IPS-18a (cell line): Measurements from ENCODE around the gene CLEC2L.

Experiments
- H3K27ac ChIP-seq: one replicate; pipeline ENCODE4 v1.5.1; 2013; ENCODE audit warnings: low read length
- H3K27me3 ChIP-seq: one replicate; pipeline ENCODE4 v1.6.1; 2013; ENCODE audit warnings: mild to moderate bottlenecking, low read length; ENCODE audit not compliant: control insufficient read depth, insufficient read depth
- H3K36me3 ChIP-seq: one replicate; pipeline ENCODE4 v1.6.1; 2013; ENCODE audit warnings: low read depth, low read length; ENCODE audit not compliant: control insufficient read depth
- H3K4me1 ChIP-seq: one replicate; pipeline ENCODE4 v1.6.1; 2013; ENCODE audit warnings: low read depth, low read length; ENCODE audit not compliant: control insufficient read depth
- H3K4me3 ChIP-seq: one replicate; pipeline ENCODE4 v1.5.1; 2013; ENCODE audit warnings: low read length
- H3K9ac ChIP-seq: one replicate; pipeline ENCODE4 v1.6.1; 2013; ENCODE audit warnings: mild to moderate bottlenecking, low read length, moderate library complexity
- H3K9me3 ChIP-seq: one replicate; pipeline ENCODE4 v1.6.1; 2013; ENCODE audit warnings: low read depth, low read length; ENCODE audit not compliant: control insufficient read depth

CLEC2L gene

DNA sequence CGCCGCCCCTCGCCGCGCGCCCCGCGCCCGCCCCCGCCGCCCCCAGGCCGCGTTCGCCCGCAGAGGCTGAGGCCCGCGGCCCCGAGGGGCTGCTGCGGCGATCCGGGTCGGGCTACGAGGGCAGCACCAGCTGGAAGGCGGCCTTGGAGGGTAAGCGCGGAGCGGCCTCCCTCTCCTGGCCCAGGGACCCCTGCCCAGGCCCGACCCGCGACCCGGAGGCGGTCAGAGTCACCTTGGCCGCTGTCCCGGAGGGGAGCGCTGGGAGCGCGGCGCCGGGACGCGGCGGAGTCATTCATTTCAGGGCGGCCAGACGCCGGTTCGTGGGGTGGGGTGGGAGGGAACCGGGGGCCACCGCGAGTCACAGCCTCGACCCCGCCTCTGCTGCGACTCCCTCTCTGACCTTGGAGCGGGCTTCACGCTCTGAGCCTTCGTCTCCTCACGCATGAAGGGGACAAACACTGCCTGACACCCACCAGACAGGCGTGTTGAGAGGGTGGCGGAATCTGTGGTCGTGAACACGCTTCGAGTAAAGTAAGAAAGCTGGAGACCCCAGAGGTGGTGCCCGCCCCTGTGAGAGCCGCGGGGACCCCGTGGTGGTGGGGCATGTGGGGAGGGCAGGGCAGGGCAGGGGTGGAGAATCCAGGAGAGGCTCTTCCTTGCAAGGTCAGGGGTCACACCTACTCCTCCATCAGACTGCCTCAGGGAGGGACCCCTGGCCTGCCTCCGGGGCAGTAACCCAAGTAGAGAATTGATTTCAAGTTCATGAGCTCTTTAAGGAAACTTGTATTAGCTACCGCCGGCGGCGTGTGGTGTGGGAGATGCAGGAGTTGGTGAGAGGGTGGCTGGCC is 707 bp downstream of the CLEC2L start:
- Histone ChIP-seq H3K4me3 (no peak overlapping the region), H3K9ac (no peak overlapping the region), H3K27ac (no peak overlapping the region), H3K36me3 (no peaks in the 10 kb centered on the region), H3K4me1 (no peaks in the 10 kb centered on the region), H3K27me3 (peaks cover 47% of the 10 kb centered on the region), H3K9me3 (no peaks in the 10 kb centered on the region)

DNA sequence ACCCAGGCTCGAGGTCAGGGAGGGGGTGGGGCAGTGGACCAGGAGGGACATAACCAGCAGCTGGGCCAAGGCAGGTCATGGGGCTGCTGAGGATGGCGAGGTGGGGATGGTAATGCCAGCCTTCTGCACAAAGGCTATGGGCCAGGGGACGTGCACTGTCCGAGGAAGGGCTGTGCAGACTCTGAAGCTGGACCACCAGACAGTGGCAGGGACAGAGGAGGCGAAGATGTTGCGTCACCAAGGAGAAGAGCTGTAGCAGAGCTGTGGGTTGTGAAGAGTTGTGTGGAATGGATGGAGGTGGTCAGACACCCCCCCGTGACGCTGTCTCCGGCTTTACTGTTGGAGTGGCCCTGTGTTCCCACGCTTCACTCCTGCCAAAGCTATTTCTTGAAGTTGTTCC is 1.8 kb downstream of the CLEC2L start:
- Histone ChIP-seq H3K27ac (no peak overlapping the region), H3K36me3 (no peaks in the 10 kb centered on the region), H3K9ac (no peak overlapping the region), H3K4me3 (no peak overlapping the region), H3K9me3 (no peaks in the 10 kb centered on the region), H3K4me1 (no peaks in the 10 kb centered on the region), H3K27me3 (peaks cover 47% of the 10 kb centered on the region)

DNA sequence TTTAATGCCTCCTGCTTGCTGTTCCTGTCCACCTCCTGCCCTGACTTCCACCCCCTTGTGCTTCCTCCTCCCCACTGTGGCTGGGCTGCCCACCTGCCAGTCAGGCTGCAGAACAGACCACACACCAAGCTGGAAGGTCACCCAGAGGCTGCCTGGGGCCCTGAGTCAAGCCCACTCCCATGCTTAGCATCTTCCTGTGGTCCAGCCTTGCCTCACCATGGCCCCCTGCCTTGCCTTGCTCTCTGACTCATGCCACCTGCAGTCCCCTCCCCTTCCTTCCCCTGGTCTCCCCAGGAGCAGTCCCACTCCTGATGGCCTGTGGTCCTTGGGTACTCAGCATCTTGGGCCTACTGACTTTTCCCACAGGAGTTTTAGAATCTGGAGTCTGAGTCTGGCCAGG is 2.3 kb downstream of the CLEC2L start:
- Histone ChIP-seq H3K27me3 (peaks cover 47% of the 10 kb centered on the region), H3K36me3 (no peaks in the 10 kb centered on the region), H3K27ac (no peak overlapping the region), H3K4me1 (no peaks in the 10 kb centered on the region), H3K9me3 (no peaks in the 10 kb centered on the region), H3K9ac (no peak overlapping the region), H3K4me3 (no peak overlapping the region)

DNA sequence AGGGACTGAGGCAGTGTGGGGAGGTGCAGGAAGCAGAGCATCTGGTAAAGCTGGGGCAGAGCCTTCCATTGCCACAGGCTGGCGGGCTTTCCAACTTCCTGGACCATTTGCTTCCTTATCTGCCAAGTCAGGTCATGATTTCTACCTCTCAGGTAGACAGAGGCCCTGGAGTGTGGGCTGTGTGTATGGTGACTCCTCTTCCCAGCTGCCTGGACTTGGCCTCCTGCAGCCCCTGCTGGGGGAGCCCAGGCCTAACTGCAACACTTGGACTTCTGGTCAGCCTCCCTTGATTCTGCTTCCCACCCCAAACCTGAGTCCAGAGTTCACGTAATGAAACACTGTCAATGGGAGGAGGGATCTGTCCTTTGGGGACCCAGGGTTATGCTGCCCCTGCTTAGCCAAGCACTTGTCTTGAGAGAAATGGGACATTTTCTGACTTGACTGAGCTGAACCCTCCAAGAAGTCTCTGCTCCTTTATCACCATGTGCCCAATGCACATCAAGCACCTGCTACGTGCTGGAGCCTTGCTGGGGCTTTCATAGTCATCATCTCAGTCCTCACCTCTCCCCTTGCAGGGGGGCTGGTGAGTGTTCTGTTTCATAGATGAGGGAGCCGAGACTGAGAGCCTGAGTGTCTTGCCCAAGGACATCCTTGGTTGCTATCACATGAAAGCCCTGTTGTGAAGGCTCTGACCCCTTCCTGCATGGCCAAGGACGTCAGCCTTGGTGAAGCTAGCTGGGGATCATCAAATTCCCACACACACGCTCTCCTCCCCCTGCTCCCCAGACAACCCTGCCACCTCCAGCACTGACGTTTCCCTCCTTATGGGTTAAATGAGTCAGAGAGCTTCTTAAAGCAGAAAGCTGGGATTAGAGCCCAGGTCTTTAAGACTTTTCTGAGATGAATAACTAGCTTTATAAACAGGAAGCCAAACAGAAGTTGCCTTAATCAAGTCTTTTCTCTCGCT is 3.4 kb downstream of the CLEC2L start:
- no peak overlapping the region for H3K9ac ChIP-seq

DNA sequence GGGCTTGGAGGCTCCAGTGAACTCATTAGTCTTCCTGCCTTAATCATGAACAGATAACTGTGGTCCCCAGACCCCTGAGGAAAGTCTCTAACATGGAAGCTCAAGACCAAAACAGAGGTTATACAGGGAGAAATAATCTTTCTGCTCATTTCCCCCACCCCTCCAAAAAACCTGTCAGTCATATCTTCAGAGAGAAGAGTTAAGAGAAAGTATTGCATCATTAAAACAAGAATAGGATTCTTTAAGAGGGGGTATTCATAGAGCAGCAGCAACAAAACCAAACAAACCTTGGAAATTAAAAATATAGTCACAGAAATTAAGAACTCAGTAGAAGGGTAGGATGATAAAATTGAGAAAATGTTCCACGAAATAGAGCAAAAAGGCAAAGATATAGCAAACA is 7.6 kb downstream of the CLEC2L start:
- Histone ChIP-seq H3K4me1 (no peaks in the 10 kb centered on the region), H3K36me3 (no peaks in the 10 kb centered on the region), H3K9ac (no peak overlapping the region)

More for the DNA sequence above, 3.4 kb downstream of the CLEC2L start:
- H3K36me3 ChIP-seq, result no peaks in the 10 kb centered on the region
- H3K27me3 ChIP-seq, result peaks cover 38% of the 10 kb centered on the region
- H3K9me3 ChIP-seq, result no peaks in the 10 kb centered on the region
- H3K4me1 ChIP-seq, result no peaks in the 10 kb centered on the region
- H3K27ac ChIP-seq, result no peak overlapping the region
- no peak overlapping the region for H3K4me3 ChIP-seq

DNA sequence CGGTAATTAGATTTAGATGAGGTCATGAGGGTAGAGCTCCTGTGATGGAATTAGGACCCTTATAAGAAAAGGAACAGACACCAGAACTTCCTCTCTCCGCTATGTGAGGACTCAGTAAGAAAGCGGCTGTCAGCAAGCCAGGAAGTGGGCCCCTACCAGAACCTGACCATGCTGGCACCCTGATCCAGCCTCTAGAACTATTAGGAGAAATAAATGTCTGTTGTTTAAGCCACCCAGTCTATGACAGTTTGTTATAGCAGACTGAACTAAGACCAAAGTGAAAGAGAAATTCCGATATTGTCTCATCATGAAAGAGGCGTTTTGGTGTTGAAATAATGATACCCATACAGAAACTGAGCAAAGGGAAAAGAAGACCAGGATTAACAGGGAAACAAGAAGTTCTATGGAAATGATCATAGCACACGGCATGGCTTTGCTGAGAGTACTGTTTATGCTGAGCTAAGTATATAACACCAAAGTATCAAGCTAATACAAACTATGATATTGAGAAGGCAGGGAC is 9.2 kb downstream of the CLEC2L start:
- no peak overlapping the region for H3K9ac ChIP-seq
- no peak overlapping the region for H3K4me3 ChIP-seq
- no peaks in the 10 kb centered on the region for H3K9me3 ChIP-seq
- H3K36me3 ChIP-seq, result no peaks in the 10 kb centered on the region
- no peaks in the 10 kb centered on the region for H3K4me1 ChIP-seq
- no peaks in the 10 kb centered on the region for H3K27me3 ChIP-seq
- no peak overlapping the region for H3K27ac ChIP-seq

More for the DNA sequence above, 7.6 kb downstream of the CLEC2L start:
- H3K4me3 ChIP-seq, result no peak overlapping the region
- H3K9me3 ChIP-seq, result no peaks in the 10 kb centered on the region
- H3K27me3 ChIP-seq, result peaks cover 3% of the 10 kb centered on the region
- H3K27ac ChIP-seq, result no peak overlapping the region

DNA sequence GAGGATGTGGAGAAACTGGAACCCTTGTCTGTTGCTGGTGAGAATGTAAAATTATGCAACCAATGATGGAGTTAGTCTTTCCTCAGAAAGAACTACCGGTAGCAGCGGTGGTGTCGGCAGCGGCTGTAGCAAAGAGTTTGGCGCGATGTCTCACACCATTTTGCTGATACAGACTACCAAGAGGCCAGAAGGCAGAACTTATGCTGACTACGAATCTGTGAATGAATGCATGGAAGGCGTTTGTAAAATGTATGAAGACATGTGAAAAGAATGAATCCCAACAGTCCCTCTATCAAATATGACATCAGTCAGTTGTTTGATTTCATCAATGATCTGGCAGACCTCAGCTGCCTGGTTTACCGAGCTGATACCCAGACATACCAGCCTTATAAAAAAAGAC is 10.6 kb downstream of the CLEC2L start:
- Histone ChIP-seq H3K9ac (no peak overlapping the region), H3K4me1 (no peaks in the 10 kb centered on the region), H3K9me3 (no peaks in the 10 kb centered on the region), H3K27me3 (no peaks in the 10 kb centered on the region), H3K36me3 (no peaks in the 10 kb centered on the region), H3K27ac (no peak overlapping the region), H3K4me3 (no peak overlapping the region)

DNA sequence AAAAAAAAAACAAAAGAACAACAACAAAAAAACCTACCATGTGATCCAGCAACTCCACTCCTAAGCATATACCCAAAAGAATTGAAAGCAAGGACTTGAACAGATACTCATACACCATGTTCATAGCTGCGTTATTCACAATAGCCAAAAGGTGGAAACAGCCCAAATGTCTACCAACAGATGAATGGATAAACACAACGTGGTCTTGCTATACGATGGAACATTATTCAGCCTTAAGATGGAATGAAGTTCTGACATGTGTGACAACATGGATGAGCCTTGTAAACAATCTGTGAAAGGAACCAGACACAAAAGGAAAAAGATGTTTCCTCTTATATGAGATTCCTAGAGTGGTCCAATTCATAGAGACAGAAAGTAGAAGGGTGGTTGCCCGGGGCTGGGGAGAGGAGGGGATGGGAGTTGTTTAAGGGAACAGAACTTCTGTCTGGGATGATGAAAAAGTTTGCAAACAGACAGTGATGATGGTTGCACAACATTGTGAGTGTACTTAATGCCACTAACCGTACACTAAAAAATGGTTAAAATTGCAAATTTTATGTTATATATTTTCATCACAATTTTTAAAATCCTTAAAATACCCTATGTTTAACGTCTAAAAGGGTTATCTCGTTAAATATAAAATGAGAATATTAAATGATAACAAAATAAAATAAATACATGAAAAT is 11.6 kb downstream of the CLEC2L start:
- Histone ChIP-seq H3K27me3 (no peaks in the 10 kb centered on the region), H3K36me3 (no peaks in the 10 kb centered on the region), H3K4me3 (no peak overlapping the region), H3K27ac (no peak overlapping the region), H3K4me1 (no peaks in the 10 kb centered on the region), H3K9ac (no peak overlapping the region), H3K9me3 (no peaks in the 10 kb centered on the region)

DNA sequence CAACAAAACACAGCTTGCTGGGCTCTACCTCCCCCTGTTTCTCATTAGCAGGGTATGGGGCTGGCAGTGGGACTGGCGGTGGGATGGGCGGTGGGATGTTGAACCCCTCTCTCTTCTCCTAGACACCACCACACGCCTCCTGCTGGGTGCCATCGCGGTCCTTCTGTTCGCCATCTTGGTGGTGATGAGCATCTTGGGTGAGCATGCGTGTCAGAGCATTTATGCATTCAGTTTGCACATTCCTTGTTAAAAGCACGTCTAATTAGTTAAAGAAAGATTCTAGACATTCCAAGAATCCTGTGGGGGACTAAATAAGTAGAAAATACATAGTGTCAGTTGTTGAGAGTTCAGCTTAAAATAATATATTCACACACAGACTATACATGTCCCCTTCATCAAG is 12.7 kb downstream of the CLEC2L start:
- no peaks in the 10 kb centered on the region for H3K27me3 ChIP-seq
- H3K9ac ChIP-seq, result no peak overlapping the region
- H3K9me3 ChIP-seq, result no peaks in the 10 kb centered on the region
- peaks cover under 1% of the 10 kb centered on the region for H3K4me1 ChIP-seq
- no peaks in the 10 kb centered on the region for H3K36me3 ChIP-seq
- H3K4me3 ChIP-seq, result no peak overlapping the region
- no peak overlapping the region for H3K27ac ChIP-seq

DNA sequence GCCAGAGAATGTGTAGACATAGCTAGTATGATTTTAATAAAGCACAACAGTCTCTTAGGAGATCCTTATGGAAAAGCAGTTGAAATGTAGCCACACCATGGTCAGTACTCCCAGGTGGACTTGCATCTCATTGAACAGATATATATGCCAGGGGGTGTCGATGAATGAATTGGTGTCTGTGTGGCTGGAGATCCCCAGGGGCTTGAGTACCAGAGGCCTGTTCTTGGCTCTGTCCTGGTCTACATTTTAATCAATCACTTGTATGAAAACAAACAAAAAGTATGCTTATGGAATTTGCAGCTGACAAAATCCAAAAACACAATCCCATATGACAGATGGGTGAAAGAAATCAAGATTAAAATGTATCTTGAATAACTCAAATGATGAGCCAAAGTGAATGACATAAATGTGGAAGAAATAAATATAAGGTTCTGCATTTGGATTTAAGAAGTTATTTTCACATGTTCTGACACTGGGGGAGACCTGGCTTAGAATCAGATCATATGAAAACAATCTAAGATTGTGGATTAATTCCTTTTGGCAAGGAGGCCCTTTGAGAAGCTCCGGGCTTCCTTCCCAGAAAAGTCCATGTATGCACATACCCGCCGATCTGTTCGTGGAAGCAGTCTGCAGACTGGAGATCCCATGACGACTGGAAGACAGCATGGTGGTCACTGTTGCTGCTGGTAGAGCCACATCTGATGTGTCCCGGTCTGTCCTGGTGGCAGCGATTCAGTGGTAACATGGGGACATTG is 15.6 kb downstream of the CLEC2L start:
- Histone ChIP-seq H3K4me1 (peaks cover 10% of the 10 kb centered on the region), H3K27me3 (no peaks in the 10 kb centered on the region), H3K4me3 (no peak overlapping the region), H3K27ac (no peak overlapping the region), H3K9me3 (no peaks in the 10 kb centered on the region), H3K36me3 (no peaks in the 10 kb centered on the region), H3K9ac (no peak overlapping the region)
